Chondrocyte (in vitro differentiated cells): ENCODE measurements around the gene TMEM106B. TPM values are rescaled to one million over a fixed set of nuclear protein-coding genes. Genes with fewer than 3 reads are reported as not detected.
"Not testable (repeated sequence)": the region's sequence is repeated elsewhere in the genome, so short reads cannot be mapped to it uniquely, and the experiment has no call there.

Experiments
- DNase-seq: peaks from one replicate; pipeline ENCODE4 v3.0.0; 2021; ENCODE audit warnings: mixed read lengths, low spot score
- H3K27ac Mint-ChIP-seq: one replicate; pipeline ENCODE4 v1.8.0; 2021; ENCODE audit warnings: mild to moderate bottlenecking, moderate library complexity, mixed read lengths; ENCODE audit not compliant: unreplicated experiment
- H3K27me3 Mint-ChIP-seq: 2 replicates; pipeline ENCODE4 v1.8.0; 2021; ENCODE audit warnings: low read depth, mixed read lengths
- H3K36me3 Mint-ChIP-seq: 2 replicates; pipeline ENCODE4 v1.8.0; 2021; ENCODE audit warnings: low read depth, mixed read lengths
- H3K4me1 Mint-ChIP-seq: 2 replicates; pipeline ENCODE4 v1.8.0; 2021; ENCODE audit warnings: low read depth, mild to moderate bottlenecking, mixed read lengths
- H3K4me3 Mint-ChIP-seq: one replicate; pipeline ENCODE4 v1.8.0; 2021; ENCODE audit warnings: mild to moderate bottlenecking, moderate library complexity, mixed read lengths; ENCODE audit not compliant: unreplicated experiment
- H3K9me3 Mint-ChIP-seq: 2 replicates; pipeline ENCODE4 v1.8.0; 2021; ENCODE audit warnings: low read depth, mixed read lengths
- CTCF ChIP-seq: fragments of 200-600 bp; sonication (generic); IDR thresholded peaks from 2 replicates; pipeline ENCODE4 v1.5.0; 2021; ENCODE audit warnings: antibody characterized with exemption, mild to moderate bottlenecking, moderate library complexity
- total RNA-seq: library from RNA; stranded (reverse); gene quantifications from 3 replicates; pipeline ENCODE4 v1.2.1, GENCODE V29; 2021

The TMEM106B gene
- total RNA-seq, 1 donor from 2014 or later, result 45.5 TPM

- Mint-ChIP-seq H3K4me1 (peaks cover 3% of the 10 kb centered on the region), H3K36me3 (peaks cover 41% of the 10 kb centered on the region), H3K27me3 (no peaks in the 10 kb centered on the region), H3K27ac (no peak overlapping the region), H3K4me3 (no peak overlapping the region), H3K9me3 (peaks cover 9% of the 10 kb centered on the region)
- no peak for TF ChIP-seq CTCF
- DNase-seq, result no peak
These were observed 10.3 kb downstream of the TMEM106B start for GRCh38 chr7:12221414-12221813.

GRCh38 chr7:12222889-12223579 is 11.9 kb downstream of the TMEM106B start:
- DNase-seq, result no peak
- H3K4me1 Mint-ChIP-seq, result peaks cover 4% of the 10 kb centered on the region
- H3K27ac Mint-ChIP-seq, result no peak overlapping the region
- H3K4me3 Mint-ChIP-seq, result no peak overlapping the region
- H3K9me3 Mint-ChIP-seq, result peaks cover 9% of the 10 kb centered on the region
- H3K27me3 Mint-ChIP-seq, result no peaks in the 10 kb centered on the region
- TF ChIP-seq CTCF, result no peak
- H3K36me3 Mint-ChIP-seq, result peaks cover 39% of the 10 kb centered on the region

- not testable (repeated sequence) for H3K27ac Mint-ChIP-seq, H3K27me3 Mint-ChIP-seq, H3K9me3 Mint-ChIP-seq, H3K4me1 Mint-ChIP-seq, DNase-seq, H3K4me3 Mint-ChIP-seq
- H3K36me3 Mint-ChIP-seq, result peaks cover 33% of the 10 kb centered on the region
These were observed 13.9 kb downstream of the TMEM106B start for GRCh38 chr7:12225017-12225416.

- H3K27ac Mint-ChIP-seq, result no peak overlapping the region
- no peaks in the 10 kb centered on the region for H3K27me3 Mint-ChIP-seq
- DNase-seq, result no peak
- H3K4me3 Mint-ChIP-seq, result no peak overlapping the region
- TF ChIP-seq CTCF, result no peak
- H3K36me3 Mint-ChIP-seq, result peaks cover 33% of the 10 kb centered on the region
- peaks cover 4% of the 10 kb centered on the region for H3K4me1 Mint-ChIP-seq
- H3K9me3 Mint-ChIP-seq, result peaks cover 9% of the 10 kb centered on the region
These were observed 15.7 kb downstream of the TMEM106B start for GRCh38 chr7:12226756-12227155.

GRCh38 chr7:12228024-12228423 is 16.9 kb downstream of the TMEM106B start:
- no peak for TF ChIP-seq CTCF
- Mint-ChIP-seq H3K36me3 (peaks cover 33% of the 10 kb centered on the region), H3K4me3 (no peak overlapping the region), H3K4me1 (peaks cover 4% of the 10 kb centered on the region), H3K9me3 (peaks cover 9% of the 10 kb centered on the region), H3K27ac (no peak overlapping the region), H3K27me3 (no peaks in the 10 kb centered on the region)
- no peak for DNase-seq

- peaks cover 4% of the 10 kb centered on the region for H3K4me1 Mint-ChIP-seq
- DNase-seq, result no peak
- no peak overlapping the region for H3K27ac Mint-ChIP-seq
- TF ChIP-seq CTCF, result no peak
- H3K27me3 Mint-ChIP-seq, result no peaks in the 10 kb centered on the region
- no peak overlapping the region for H3K4me3 Mint-ChIP-seq
- peaks cover 29% of the 10 kb centered on the region for H3K36me3 Mint-ChIP-seq
- peaks cover 9% of the 10 kb centered on the region for H3K9me3 Mint-ChIP-seq
These were observed 18.0 kb downstream of the TMEM106B start for GRCh38 chr7:12229046-12229445.
